Stimulated activated CD8-positive, alpha-beta memory T cell treated with anti-CD3 and anti-CD28 coated beads, Interleukin-7, amount 100 ng/mL, for 1 hour (primary cell): ENCODE results near the gene NACC1.
A peak's percentile ranks its signal among the peaks of the same experiment; 100 is the strongest.

Experiments used
- DNase-seq, 2 donors: peaks; one replicate each; pipeline ENCODE4 v3.0.0-alpha.2; 2020; ENCODE audit warnings: low read depth in 2 of 2

The NACC1 gene

GRCh38 chr19:13117772-13118423 is at the start of gene NACC1:
NACC1 (plus strand) TSS chr19:13118264; CDS start chr19:13135208, 16,944 bp downstream.
- DNase-seq, result peak; percentile 71 to 79

- no peak for DNase-seq
These were observed 48.4 kb upstream of the NACC1 start for GRCh38 chr19:13069415-13070359.

GRCh38 chr19:13070425-13071140 is 47.5 kb upstream of the NACC1 start:
- no peak for DNase-seq

- DNase-seq, result no peak
These were observed 46.4 kb upstream of the NACC1 start for GRCh38 chr19:13071444-13072187.

GRCh38 chr19:13072188-13072908 is 45.7 kb upstream of the NACC1 start:
- no peak for DNase-seq

- DNase-seq, result no peak
These were observed 44.8 kb upstream of the NACC1 start for GRCh38 chr19:13073263-13073662.

GRCh38 chr19:13074378-13074777 is 43.7 kb upstream of the NACC1 start:
- DNase-seq, result no peak

GRCh38 chr19:13076320-13076719 is 41.7 kb upstream of the NACC1 start:
- DNase-seq, result no peak

- DNase-seq, result no peak
These were observed 41.3 kb upstream of the NACC1 start for GRCh38 chr19:13076787-13077186.

- no peak for DNase-seq
These were observed 40.8 kb upstream of the NACC1 start for GRCh38 chr19:13077240-13077639.

GRCh38 chr19:13078381-13078780 is 39.7 kb upstream of the NACC1 start:
- no peak for DNase-seq

- DNase-seq, result no peak
These were observed 39.0 kb upstream of the NACC1 start for GRCh38 chr19:13078897-13079541.

- no peak for DNase-seq
These were observed 38.5 kb upstream of the NACC1 start for GRCh38 chr19:13079542-13079986.

GRCh38 chr19:13082192-13083007 is 35.7 kb upstream of the NACC1 start:
- no peak for DNase-seq

- no peak for DNase-seq
These were observed 35.1 kb upstream of the NACC1 start for GRCh38 chr19:13083008-13083404.

GRCh38 chr19:13083627-13084026 is 34.4 kb upstream of the NACC1 start:
- no peak for DNase-seq

GRCh38 chr19:13085666-13086065 is 32.4 kb upstream of the NACC1 start:
- no peak for DNase-seq

GRCh38 chr19:13086341-13086740 is 31.7 kb upstream of the NACC1 start:
- DNase-seq, result no peak

- no peak for DNase-seq
These were observed 30.8 kb upstream of the NACC1 start for GRCh38 chr19:13087295-13087694.
